GM19438 (cell line): Measurements from ENCODE around the gene MOB1B.
"Not testable (repeated sequence)": the region's sequence is repeated elsewhere in the genome, so short reads cannot be mapped to it uniquely, and the experiment has no call there.

Source experiments
- ATAC-seq: cut with Tn5 transposase; IDR thresholded peaks from one replicate; pipeline ENCODE4 v1.9.1; 2021; ENCODE audit warnings: low read depth; ENCODE audit not compliant: unreplicated experiment

Gene MOB1B

GRCh38 chr4:70901984-70902576, at the start of gene MOB1B:
Gene MOB1B, plus strand, starts transcription at chr4:70902369. Its CDS starts 168 bp downstream, at chr4:70902537.
- peak; percentile 83 for ATAC-seq

- no peak for ATAC-seq
Observed at GRCh38 chr4:70855464-70855863, 46.7 kb upstream of the MOB1B start.

- ATAC-seq, result no peak
Observed at GRCh38 chr4:70858454-70858853, 43.7 kb upstream of the MOB1B start.

- ATAC-seq, result no peak
Observed at GRCh38 chr4:70859066-70859465, 43.1 kb upstream of the MOB1B start.

GRCh38 chr4:70863099-70863790, 38.9 kb upstream of the MOB1B start:
- no peak for ATAC-seq

- ATAC-seq, result no peak
Observed at GRCh38 chr4:70868778-70869177, 33.4 kb upstream of the MOB1B start.

- ATAC-seq, result no peak
Observed at GRCh38 chr4:70873216-70873615, 29.0 kb upstream of the MOB1B start.

- ATAC-seq, result peak; percentile 79
Observed at GRCh38 chr4:70874268-70875156, 27.7 kb upstream of the MOB1B start.

GRCh38 chr4:70877556-70877955, 24.6 kb upstream of the MOB1B start:
- ATAC-seq, result no peak

GRCh38 chr4:70880739-70881138, 21.4 kb upstream of the MOB1B start:
- no peak for ATAC-seq

GRCh38 chr4:70885174-70885573, 17.0 kb upstream of the MOB1B start:
- ATAC-seq, result no peak

- no peak for ATAC-seq
Observed at GRCh38 chr4:70892086-70892769, 9.9 kb upstream of the MOB1B start.

GRCh38 chr4:70893790-70894189, 8.4 kb upstream of the MOB1B start:
- ATAC-seq, result no peak

- peak; percentile 10 for ATAC-seq
Observed at GRCh38 chr4:70895405-70895804, 6.8 kb upstream of the MOB1B start.

- ATAC-seq, result peak; percentile 69
Observed at GRCh38 chr4:70895811-70896491, 6.2 kb upstream of the MOB1B start.

GRCh38 chr4:70898581-70898980, 3.6 kb upstream of the MOB1B start:
- ATAC-seq, result not testable (repeated sequence)

- no peak for ATAC-seq
Observed at GRCh38 chr4:70901607-70901983, 574 bp upstream of the MOB1B start.

GRCh38 chr4:70902577-70903290, 565 bp downstream of the MOB1B start:
- peak; percentile 48 for ATAC-seq

GRCh38 chr4:70903291-70903603, 1.1 kb downstream of the MOB1B start:
- ATAC-seq, result no peak
